ENCODE data around the gene EFHC1. TPM values are rescaled to one million over a fixed set of nuclear protein-coding genes. Genes with fewer than 3 reads are reported as not detected.
"Not testable (repeated sequence)": the region's sequence is repeated elsewhere in the genome, so short reads cannot be mapped to it uniquely, and the experiment has no call there.

The EFHC1 gene
- total RNA-seq, 3 donors from 2014 or later: 1.2 to 1.9 (median 1.8) TPM

DNA sequence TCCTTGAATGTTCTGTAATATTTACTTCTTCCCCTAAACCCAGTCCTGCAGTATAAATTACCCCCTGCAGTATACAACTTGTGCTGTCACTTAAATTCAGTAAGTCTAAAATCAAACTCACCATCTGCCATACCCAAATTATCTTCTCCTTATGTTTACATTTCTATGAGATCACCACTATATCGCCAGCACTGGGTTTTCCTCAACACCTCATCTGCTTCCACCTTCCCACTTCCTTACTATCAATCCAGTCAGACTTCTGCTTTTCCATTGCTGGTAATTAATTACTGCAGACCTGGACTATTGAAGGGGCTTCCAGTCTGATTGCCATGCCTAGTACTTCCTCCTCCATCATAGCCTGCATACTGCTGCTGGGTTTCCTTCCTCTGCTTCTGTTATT is 15.2 kb downstream of the EFHC1 start:
- Mint-ChIP-seq H3K27me3 (ENCODE audit: low read depth) (no peaks in the 10 kb centered on the region), H3K9me3 (no peaks in the 10 kb centered on the region), H3K4me3 (no peak overlapping the region), H3K36me3 (ENCODE audit: insufficient read depth) (peaks cover 12% of the 10 kb centered on the region), H3K4me1 (ENCODE audit: low read depth) (no peaks in the 10 kb centered on the region)
- ATAC-seq (no peak), DNase-seq (no peak)

DNA sequence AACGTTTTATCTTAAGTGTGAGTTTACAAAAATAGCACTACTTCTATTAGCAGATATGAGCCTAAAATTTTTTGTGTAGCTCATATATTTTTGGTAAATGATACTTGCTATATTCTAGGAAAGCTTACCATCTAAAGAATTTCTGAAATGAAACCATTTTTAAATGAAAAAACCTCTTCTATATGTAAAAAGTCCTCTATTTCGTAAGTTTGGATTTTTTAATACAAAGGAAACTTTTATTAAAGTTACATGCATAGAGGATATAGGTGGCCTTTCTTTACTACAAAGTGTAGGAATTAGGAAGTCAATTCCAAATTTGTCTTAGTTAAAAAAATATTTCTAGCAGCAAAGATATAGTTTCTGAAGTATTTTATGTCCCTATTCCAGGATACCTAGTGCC is 18.8 kb downstream of the EFHC1 start:
- ATAC-seq: no peak
- Mint-ChIP-seq H3K9me3 (no peaks in the 10 kb centered on the region), H3K4me3 (no peak overlapping the region), H3K36me3 (ENCODE audit: insufficient read depth) (peaks cover 9% of the 10 kb centered on the region), H3K4me1 (ENCODE audit: low read depth) (no peaks in the 10 kb centered on the region), H3K27me3 (ENCODE audit: low read depth) (no peaks in the 10 kb centered on the region)
- no peak for DNase-seq

DNA sequence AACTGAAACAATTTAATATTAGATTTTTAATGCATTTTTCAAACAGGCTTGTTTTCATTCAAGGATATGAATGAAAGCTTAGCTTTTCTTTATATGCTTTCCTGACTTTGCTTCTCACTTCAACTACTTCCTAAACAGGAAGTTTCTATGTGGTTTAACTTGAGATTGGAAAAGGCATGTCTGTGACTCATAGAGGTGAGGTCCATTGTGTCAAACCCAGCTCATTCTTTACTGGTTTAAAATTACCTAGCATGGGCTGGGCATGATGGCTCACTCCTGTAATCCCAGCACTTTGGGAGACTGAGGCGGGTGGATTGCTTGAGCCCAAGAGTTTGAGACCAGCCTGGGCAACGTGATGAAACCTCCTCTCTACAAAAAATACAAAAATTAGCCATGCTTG is 34.4 kb downstream of the EFHC1 start:
- no peaks in the 10 kb centered on the region for H3K27me3 Mint-ChIP-seq (ENCODE audit: low read depth)
- ATAC-seq (no peak), DNase-seq (no peak)
- H3K4me1 Mint-ChIP-seq (ENCODE audit: low read depth): no peaks in the 10 kb centered on the region
- peaks cover 21% of the 10 kb centered on the region for H3K9me3 Mint-ChIP-seq
- peaks cover 13% of the 10 kb centered on the region for H3K36me3 Mint-ChIP-seq (ENCODE audit: insufficient read depth)
- no peak overlapping the region for H3K4me3 Mint-ChIP-seq

DNA sequence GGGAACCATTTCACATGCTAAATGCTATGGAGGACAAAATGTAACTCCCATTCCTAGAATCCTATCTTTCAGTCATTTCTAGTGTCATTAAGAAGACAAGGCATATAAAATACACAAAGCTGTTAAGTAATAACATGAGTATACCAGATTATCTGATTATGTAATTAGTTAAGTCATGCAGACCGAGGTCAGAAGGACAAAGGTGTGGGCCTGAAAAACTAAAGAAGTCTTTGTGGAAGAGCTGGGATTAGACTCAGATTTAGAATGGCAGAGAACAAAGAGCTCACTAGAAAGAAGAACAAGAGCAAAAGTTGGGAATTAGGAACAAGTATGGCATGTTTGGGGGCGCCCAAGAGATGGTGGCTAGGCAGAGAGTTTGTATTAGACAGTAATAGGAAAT is 37.0 kb downstream of the EFHC1 start:
- H3K9me3 Mint-ChIP-seq: peaks cover 4% of the 10 kb centered on the region

DNA sequence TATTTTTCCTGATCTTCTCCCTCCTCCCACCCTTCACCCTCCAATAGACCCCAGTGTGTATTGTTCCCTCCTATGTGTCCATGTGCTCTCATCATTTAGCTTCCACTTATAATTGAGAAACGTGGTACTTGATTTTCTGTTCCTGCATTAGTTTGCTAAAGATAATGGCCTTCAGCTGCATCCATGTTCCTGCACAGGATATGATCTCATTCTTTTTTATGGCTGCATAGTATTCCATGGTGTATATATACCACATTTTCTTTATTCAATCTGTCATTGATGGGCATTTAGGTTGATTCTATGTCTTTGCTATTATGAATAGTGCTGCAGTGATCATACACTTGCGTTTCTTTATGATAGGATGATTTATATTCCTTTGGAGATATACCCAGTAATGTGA is 41.1 kb downstream of the EFHC1 start:
- not testable (repeated sequence) for DNase-seq; H3K36me3 Mint-ChIP-seq (ENCODE audit: insufficient read depth); H3K4me1 Mint-ChIP-seq (ENCODE audit: low read depth); H3K4me3 Mint-ChIP-seq; H3K9me3 Mint-ChIP-seq; H3K27me3 Mint-ChIP-seq (ENCODE audit: low read depth); ATAC-seq

More for the DNA sequence above, 37.0 kb downstream of the EFHC1 start:
- Mint-ChIP-seq H3K4me1 (ENCODE audit: low read depth) (no peaks in the 10 kb centered on the region), H3K36me3 (ENCODE audit: insufficient read depth) (no peaks in the 10 kb centered on the region), H3K4me3 (no peak overlapping the region), H3K27me3 (ENCODE audit: low read depth) (no peaks in the 10 kb centered on the region)
- no peak for DNase-seq
- no peak for ATAC-seq

DNA sequence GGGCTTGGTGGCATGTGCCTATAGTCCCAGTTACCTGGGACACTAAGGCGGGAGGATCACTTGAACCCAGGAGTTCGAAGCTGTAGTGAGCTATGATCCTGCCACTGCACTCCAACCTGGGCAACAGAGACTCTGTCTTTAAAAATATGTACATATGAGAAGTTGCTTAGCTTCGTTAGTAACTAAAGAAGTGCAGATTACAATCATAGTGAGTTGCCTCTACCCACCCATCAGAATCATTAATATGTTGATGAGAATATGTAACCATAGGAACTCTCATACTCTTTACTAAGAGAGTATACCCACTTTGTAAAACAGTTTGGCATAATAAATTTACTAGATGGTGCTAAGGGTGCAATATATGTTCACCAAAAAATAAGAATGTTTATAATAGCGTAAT is 54.0 kb downstream of the EFHC1 start:
- DNase-seq (no peak), ATAC-seq (no peak)
- no peaks in the 10 kb centered on the region for H3K27me3 Mint-ChIP-seq (ENCODE audit: low read depth)
- H3K4me1 Mint-ChIP-seq (ENCODE audit: low read depth): no peaks in the 10 kb centered on the region
- H3K9me3 Mint-ChIP-seq: no peaks in the 10 kb centered on the region
- no peak overlapping the region for H3K4me3 Mint-ChIP-seq
- peaks cover 1% of the 10 kb centered on the region for H3K36me3 Mint-ChIP-seq (ENCODE audit: insufficient read depth)

DNA sequence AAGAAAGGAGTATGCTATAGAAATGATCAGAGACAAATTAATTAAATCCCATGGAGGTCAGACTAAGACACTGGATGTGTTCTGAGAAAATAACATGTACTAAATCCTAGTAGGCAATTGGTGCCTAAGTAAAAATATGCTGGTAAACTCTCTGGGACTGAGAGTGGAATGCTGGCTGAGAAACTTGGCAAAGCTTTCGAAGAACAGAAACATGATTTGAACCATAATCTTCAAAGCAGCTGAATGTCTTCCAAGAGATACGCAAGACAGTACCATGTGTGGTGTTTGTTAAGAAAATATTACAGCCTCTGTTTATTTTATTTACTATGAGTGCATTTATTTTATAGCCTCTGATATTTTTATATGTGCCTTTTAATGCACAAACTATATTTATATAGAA is 55.2 kb downstream of the EFHC1 start:
- Mint-ChIP-seq H3K4me3 (no peak overlapping the region), H3K36me3 (ENCODE audit: insufficient read depth) (peaks cover 1% of the 10 kb centered on the region), H3K27me3 (ENCODE audit: low read depth) (no peaks in the 10 kb centered on the region), H3K9me3 (no peaks in the 10 kb centered on the region), H3K4me1 (ENCODE audit: low read depth) (no peaks in the 10 kb centered on the region)
- DNase-seq: no peak
- no peak for ATAC-seq

DNA sequence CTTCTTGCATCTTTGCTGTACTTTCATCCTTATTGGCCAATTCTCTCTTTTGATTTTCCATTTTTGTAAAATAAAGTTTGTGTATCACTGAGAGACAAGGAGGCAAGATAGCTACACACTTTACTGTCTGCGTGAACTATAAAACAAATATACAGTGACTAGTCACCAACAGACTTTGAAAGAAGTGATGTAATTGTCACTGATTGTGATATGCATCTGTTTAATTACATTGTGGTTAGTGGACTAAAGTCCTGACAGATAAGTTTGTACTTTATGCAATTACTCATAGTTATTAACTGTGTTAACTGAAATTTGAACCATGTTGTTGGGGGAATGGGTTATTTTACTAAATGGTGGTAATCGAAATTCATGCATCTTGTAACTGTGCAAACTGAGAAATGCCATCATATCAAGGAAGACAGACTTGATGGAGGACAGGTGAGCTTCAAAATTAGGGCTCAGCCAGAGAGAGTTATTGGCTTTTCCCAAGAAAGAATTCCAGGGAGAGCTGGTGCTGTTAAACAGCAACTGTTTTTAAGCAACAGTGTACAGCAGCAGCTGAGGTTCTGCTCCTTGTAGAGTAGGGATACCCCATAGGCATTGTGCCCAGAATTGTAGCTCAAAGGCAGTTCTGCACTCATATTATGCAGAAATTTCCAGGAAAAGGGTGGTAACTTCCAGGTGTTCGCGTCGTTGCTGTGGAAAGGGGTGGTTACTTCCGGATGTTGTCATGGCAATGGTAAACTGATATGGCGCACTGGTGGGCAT is 62.9 kb downstream of the EFHC1 start:
- no peaks in the 10 kb centered on the region for H3K27me3 Mint-ChIP-seq (ENCODE audit: low read depth)
- H3K9me3 Mint-ChIP-seq: no peaks in the 10 kb centered on the region
- H3K4me1 Mint-ChIP-seq (ENCODE audit: low read depth): no peaks in the 10 kb centered on the region
- H3K4me3 Mint-ChIP-seq: no peak overlapping the region
- DNase-seq (no peak), ATAC-seq (no peak)
- peaks cover 2% of the 10 kb centered on the region for H3K36me3 Mint-ChIP-seq (ENCODE audit: insufficient read depth)

DNA sequence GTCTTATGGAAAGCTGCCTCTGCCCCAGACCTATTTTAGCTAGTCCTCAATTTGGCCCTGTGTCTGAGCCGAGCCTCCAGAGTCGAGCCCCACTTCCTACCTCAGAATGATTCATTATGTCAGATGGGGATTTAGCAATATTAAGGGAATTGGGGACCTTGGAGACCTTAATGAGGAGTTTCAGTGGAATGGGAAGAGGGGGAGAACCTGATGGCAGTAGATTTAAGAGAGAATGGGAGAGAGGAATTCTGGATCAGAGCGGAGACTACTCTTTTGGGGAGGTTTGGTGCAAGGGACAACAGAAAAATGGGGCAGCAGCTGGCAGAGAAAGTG is 63.5 kb downstream of the EFHC1 start:
- no peaks in the 10 kb centered on the region for H3K4me1 Mint-ChIP-seq (ENCODE audit: low read depth)
- DNase-seq (no peak), ATAC-seq (no peak)
- peaks cover 2% of the 10 kb centered on the region for H3K36me3 Mint-ChIP-seq (ENCODE audit: insufficient read depth)
- no peak overlapping the region for H3K4me3 Mint-ChIP-seq
- H3K27me3 Mint-ChIP-seq (ENCODE audit: low read depth): no peaks in the 10 kb centered on the region
- H3K9me3 Mint-ChIP-seq: no peaks in the 10 kb centered on the region

DNA sequence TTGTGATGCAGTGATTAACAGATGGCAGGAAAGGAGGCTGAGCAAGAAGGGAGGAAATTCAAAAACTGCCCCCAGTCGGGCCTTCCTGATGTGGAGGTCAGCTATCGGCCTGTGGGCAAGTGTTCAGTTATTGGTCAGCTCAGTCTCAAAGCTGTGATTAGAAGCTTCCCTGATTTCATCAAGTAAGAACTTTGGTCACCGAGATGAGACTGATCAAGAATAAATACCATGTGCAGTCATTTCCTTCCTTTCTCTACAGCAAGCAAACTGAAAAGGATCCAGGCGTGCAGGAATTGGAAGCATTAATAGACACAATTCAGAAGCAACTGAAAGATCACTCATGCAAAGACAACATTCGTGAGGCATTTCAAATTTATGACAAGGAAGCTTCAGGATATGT is 69.7 kb downstream of the EFHC1 start:
- Mint-ChIP-seq H3K4me1 (ENCODE audit: low read depth) (no peaks in the 10 kb centered on the region), H3K4me3 (no peak overlapping the region), H3K9me3 (no peaks in the 10 kb centered on the region), H3K36me3 (ENCODE audit: insufficient read depth) (peaks cover 4% of the 10 kb centered on the region), H3K27me3 (ENCODE audit: low read depth) (no peaks in the 10 kb centered on the region)
- no peak for ATAC-seq
- DNase-seq: no peak

DNA sequence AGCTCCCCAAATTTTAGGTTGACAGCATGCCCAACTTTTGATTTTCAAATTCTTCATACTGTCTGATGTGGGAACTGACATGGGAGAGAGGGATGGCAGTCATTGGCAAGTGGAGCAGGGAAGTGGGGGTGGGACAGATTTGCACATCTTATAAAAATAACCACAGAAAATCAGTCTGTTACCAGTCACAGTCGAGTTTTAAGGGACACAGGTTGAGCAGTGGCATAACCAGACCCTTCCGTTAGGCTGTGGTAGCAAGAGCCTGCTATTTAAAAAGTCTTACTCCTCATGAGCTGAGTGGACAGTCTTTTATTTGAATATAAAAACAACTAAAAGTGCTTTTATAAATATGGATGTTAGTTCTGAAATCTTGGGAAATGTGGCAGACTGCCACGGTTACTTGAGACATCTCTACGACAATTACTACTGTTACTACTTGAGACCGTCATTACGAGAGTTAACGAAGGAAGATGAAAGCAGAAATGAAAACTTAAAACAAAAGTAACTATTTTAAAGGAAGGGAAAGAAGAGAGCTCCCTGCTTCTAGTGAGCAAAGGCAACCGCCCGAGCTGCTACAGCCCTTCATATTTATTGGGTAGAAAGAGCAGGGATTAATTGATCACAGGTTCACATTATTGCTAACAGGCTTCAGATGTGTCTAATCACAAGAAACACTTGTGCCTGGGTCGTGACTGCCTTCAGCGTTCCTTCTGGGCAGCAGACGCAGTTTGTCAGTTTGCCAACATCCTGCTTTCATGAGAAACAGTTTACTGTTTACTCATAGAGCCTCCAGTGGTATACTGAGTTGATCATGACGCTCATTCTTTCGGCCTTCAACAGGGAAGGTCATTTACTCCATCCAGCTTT is 71.3 kb downstream of the EFHC1 start:
- no peak overlapping the region for H3K4me3 Mint-ChIP-seq

DNA sequence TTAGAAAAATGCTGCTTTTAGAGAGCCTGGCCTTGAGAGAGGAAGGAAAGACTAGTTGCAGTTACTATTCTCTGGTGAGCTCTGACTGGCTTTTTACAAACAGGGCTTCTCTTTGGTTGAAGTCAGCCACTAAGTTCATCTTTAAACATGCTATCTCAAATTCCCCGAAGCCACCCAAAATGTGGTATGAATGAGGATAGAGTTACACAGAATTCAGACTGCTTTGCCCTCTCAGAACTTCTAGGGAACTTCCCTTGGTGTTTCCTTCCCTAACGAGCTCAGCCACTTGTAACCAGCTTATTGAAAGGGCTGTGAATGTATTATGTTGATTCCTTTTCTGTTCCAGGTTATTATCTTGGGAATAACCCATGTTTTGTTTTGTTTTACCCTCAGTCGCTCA is 73.5 kb downstream of the EFHC1 start:
- Mint-ChIP-seq H3K27me3 (ENCODE audit: low read depth) (no peaks in the 10 kb centered on the region), H3K9me3 (no peaks in the 10 kb centered on the region), H3K4me1 (ENCODE audit: low read depth) (no peaks in the 10 kb centered on the region), H3K4me3 (no peak overlapping the region), H3K36me3 (ENCODE audit: insufficient read depth) (peaks cover 2% of the 10 kb centered on the region)
- ATAC-seq (no peak), DNase-seq (no peak)

More for the DNA sequence above, 71.3 kb downstream of the EFHC1 start:
- DNase-seq (no peak), ATAC-seq (no peak)
- H3K36me3 Mint-ChIP-seq (ENCODE audit: insufficient read depth): peaks cover 4% of the 10 kb centered on the region
- H3K27me3 Mint-ChIP-seq (ENCODE audit: low read depth): no peaks in the 10 kb centered on the region
- no peaks in the 10 kb centered on the region for H3K9me3 Mint-ChIP-seq
- no peaks in the 10 kb centered on the region for H3K4me1 Mint-ChIP-seq (ENCODE audit: low read depth)

DNA sequence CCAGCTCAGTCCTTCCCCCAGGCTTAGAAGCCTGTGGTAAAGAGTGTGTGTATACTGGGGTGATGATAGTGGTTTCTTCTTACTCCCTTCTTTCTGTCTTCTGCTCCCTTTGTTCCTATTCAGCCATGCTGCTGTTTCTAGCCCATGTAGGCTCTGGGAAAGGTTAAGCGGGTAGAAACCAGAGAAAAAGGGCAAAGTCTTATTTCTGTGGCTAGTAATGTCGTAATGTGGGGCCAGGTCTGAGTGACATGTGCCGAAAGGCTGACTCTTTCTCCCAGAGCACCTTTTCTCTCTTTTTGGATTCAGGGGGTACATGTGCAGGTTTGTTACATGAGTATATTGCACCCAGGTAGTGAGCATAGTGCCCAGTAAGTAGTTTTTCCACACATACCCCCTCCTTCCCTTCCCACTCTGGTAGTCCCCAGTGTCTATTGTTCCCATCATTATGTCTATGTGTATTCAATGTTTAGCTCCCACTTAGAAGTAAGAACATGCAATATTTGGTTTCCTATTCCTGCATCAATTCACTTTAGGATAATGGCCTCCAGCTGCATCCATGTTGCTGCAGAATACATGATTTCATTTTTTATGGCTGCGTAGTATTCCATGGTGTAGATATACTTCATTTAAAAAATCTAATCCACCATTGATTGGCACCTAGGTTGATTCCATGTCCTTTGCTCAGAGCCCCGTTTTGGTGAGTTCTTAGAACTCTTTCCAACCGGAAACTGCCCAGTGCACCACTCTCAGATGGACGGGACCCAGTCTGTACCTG is 74.3 kb downstream of the EFHC1 start:
- Mint-ChIP-seq H3K4me3 (no peak overlapping the region), H3K4me1 (ENCODE audit: low read depth) (no peaks in the 10 kb centered on the region), H3K27me3 (ENCODE audit: low read depth) (no peaks in the 10 kb centered on the region), H3K36me3 (ENCODE audit: insufficient read depth) (peaks cover 2% of the 10 kb centered on the region), H3K9me3 (no peaks in the 10 kb centered on the region)
- no peak for DNase-seq
- ATAC-seq: no peak

DNA sequence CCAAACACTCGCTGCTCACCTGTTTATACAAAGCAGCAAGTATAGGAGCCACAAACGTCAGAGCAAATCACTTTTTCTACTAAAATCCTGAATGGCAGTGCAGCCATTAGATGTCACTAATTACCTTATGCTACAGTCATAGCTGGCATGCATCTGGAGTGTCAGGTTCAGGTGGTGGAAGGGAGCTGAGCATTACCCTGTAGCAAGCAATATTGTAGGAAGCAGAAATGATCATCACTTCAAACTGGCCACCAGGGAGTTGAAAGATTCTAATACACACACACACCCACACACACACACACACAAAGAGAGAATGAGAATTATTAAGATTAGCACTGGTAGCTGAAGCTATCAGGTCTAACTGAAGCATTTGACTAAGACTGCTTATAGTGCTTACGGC is 75.8 kb downstream of the EFHC1 start:
- no peaks in the 10 kb centered on the region for H3K27me3 Mint-ChIP-seq (ENCODE audit: low read depth)
- no peaks in the 10 kb centered on the region for H3K4me1 Mint-ChIP-seq (ENCODE audit: low read depth)
- DNase-seq: no peak
- H3K4me3 Mint-ChIP-seq: no peak overlapping the region
- ATAC-seq: no peak
- no peaks in the 10 kb centered on the region for H3K36me3 Mint-ChIP-seq (ENCODE audit: insufficient read depth)
- H3K9me3 Mint-ChIP-seq: no peaks in the 10 kb centered on the region

All from activated T-cell treated with anti-CD3 and anti-CD28 coated beads, Interleukin-2, amount 50 U/mL, for 4 hours (primary cell).